NCI-H2227 (cell line): ENCODE data around the gene SCN1A.

ENCODE experiments used
- DNase-seq: peaks from one replicate; lab custom pipeline; 2025; ENCODE audit not compliant: unreplicated experiment; lab: John Stamatoyannopoulos, UW

Gene SCN1A

GRCh38 chr2:166082736-166083135 is 45.1 kb downstream of the SCN1A start:
- no peak for DNase-seq

GRCh38 chr2:166081852-166082251 is 46.0 kb downstream of the SCN1A start:
- DNase-seq: no peak

GRCh38 chr2:166081131-166081632 is 46.6 kb downstream of the SCN1A start:
- no peak for DNase-seq

GRCh38 chr2:166074430-166074829 is 53.4 kb downstream of the SCN1A start:
- no peak for DNase-seq

- no peak for DNase-seq
Measured at GRCh38 chr2:166074011-166074410, 53.8 kb downstream of the SCN1A start.

GRCh38 chr2:166070231-166070630 is 57.6 kb downstream of the SCN1A start:
- DNase-seq: no peak

- no peak for DNase-seq
Measured at GRCh38 chr2:166068981-166069380, 58.8 kb downstream of the SCN1A start.

- no peak for DNase-seq
Measured at GRCh38 chr2:166067229-166067628, 60.6 kb downstream of the SCN1A start.

GRCh38 chr2:166060191-166060590 is 67.6 kb downstream of the SCN1A start:
- DNase-seq: no peak

GRCh38 chr2:166057370-166058164 is 70.3 kb downstream of the SCN1A start:
- DNase-seq: peak; percentile 62

- no peak for DNase-seq
Measured at GRCh38 chr2:166044853-166045483, 82.9 kb downstream of the SCN1A start.

GRCh38 chr2:166042768-166043390 is 84.9 kb downstream of the SCN1A start:
- no peak for DNase-seq

GRCh38 chr2:166042356-166042755 is 85.5 kb downstream of the SCN1A start:
- DNase-seq: no peak

- no peak for DNase-seq
Measured at GRCh38 chr2:166041613-166042012, 86.2 kb downstream of the SCN1A start.

GRCh38 chr2:166032361-166032760 is 95.5 kb downstream of the SCN1A start:
- DNase-seq: no peak

GRCh38 chr2:166031054-166031453 is 96.8 kb downstream of the SCN1A start:
- no peak for DNase-seq

- DNase-seq: no peak
Measured at GRCh38 chr2:166025313-166025712, 102.5 kb downstream of the SCN1A start.

- DNase-seq: no peak
Measured at GRCh38 chr2:166017208-166017607, 110.6 kb downstream of the SCN1A start.

- DNase-seq: no peak
Measured at GRCh38 chr2:166013878-166014277, 113.9 kb downstream of the SCN1A start.

GRCh38 chr2:166011660-166012059 is 116.2 kb downstream of the SCN1A start:
- DNase-seq: no peak

GRCh38 chr2:166000401-166000800 is 127.4 kb downstream of the SCN1A start:
- no peak for DNase-seq

- no peak for DNase-seq
Measured at GRCh38 chr2:165990846-165991245, 137.0 kb downstream of the SCN1A start.
